ENCODE measurements around the gene ARHGAP26.
A peak's percentile ranks its signal among the peaks of the same experiment; 100 is the strongest.

ARHGAP26 gene

GRCh38 chr5:142789206-142789605 is 19.0 kb downstream of the ARHGAP26 start:
- DNase-seq, result no peak

GRCh38 chr5:142792012-142792864 is 22.1 kb downstream of the ARHGAP26 start:
- no peak for DNase-seq

GRCh38 chr5:142792865-142793232 is 22.7 kb downstream of the ARHGAP26 start:
- no peak for DNase-seq

- no peak for DNase-seq
Observed at GRCh38 chr5:142794537-142794936, 24.4 kb downstream of the ARHGAP26 start.

GRCh38 chr5:142795251-142795650 is 25.1 kb downstream of the ARHGAP26 start:
- DNase-seq, result peak; percentile 45

- no peak for DNase-seq
Observed at GRCh38 chr5:142796492-142797109, 26.4 kb downstream of the ARHGAP26 start.

GRCh38 chr5:142797420-142797819 is 27.2 kb downstream of the ARHGAP26 start:
- DNase-seq, result no peak

GRCh38 chr5:142798099-142798770 is 28.1 kb downstream of the ARHGAP26 start:
- peak; percentile 95 for DNase-seq

- peak; percentile 57 for DNase-seq
Observed at GRCh38 chr5:142800776-142801494, 30.8 kb downstream of the ARHGAP26 start.

GRCh38 chr5:142801495-142801871 is 31.3 kb downstream of the ARHGAP26 start:
- no peak for DNase-seq

GRCh38 chr5:142803428-142804125 is 33.4 kb downstream of the ARHGAP26 start:
- DNase-seq, result no peak

GRCh38 chr5:142805339-142805738 is 35.2 kb downstream of the ARHGAP26 start:
- no peak for DNase-seq

- DNase-seq, result no peak
Observed at GRCh38 chr5:142806841-142807267, 36.7 kb downstream of the ARHGAP26 start.

- DNase-seq, result no peak
Observed at GRCh38 chr5:142807372-142807911, 37.3 kb downstream of the ARHGAP26 start.

GRCh38 chr5:142808878-142809598 is 38.9 kb downstream of the ARHGAP26 start:
- peak; percentile 74 for DNase-seq

GRCh38 chr5:142810081-142810480 is 39.9 kb downstream of the ARHGAP26 start:
- peak; percentile 59 for DNase-seq

- DNase-seq, result no peak
Observed at GRCh38 chr5:142810743-142811290, 40.6 kb downstream of the ARHGAP26 start.

- no peak for DNase-seq
Observed at GRCh38 chr5:142811866-142812557, 41.8 kb downstream of the ARHGAP26 start.

GRCh38 chr5:142813220-142813619 is 43.0 kb downstream of the ARHGAP26 start:
- no peak for DNase-seq

GRCh38 chr5:142814122-142814521 is 43.9 kb downstream of the ARHGAP26 start:
- no peak for DNase-seq

- DNase-seq, result no peak
Observed at GRCh38 chr5:142815469-142815868, 45.3 kb downstream of the ARHGAP26 start.
